ENCODE measurements around the gene SCARB1. TPM values are rescaled to one million over a fixed set of nuclear protein-coding genes. Genes with fewer than 3 reads are reported as not detected.

Gene SCARB1
- total RNA-seq, 4 donors from 2014 or later, result 33.7 to 252 (median 43.6) TPM

GRCh38 chr12:124812979-124813378 lies 50.7 kb downstream of the SCARB1 start:
- Histone ChIP-seq H3K4me1 (no peaks in the 10 kb centered on the region), H3K27me3 (no peaks in the 10 kb centered on the region), H3K9me3 (no peaks in the 10 kb centered on the region), H3K4me3 (no peak overlapping the region), H3K27ac (no peak overlapping the region), H3K36me3 (peaks cover 0 to 5% (median 0%) of the 10 kb centered on the region in 4 donors)
- intact Hi-C loops (cut with DNase I; ENCODE audit: low total_unique reads), result no loop called here
- DNase-seq, result no peak
- in situ Hi-C loops (cut with MboI; ENCODE audit: low pct_ligation_motif_present in 1 of 4, low pct_unique_long_range_greater_than_20kb in 1 of 4, low sequenced_read_pairs in 3 of 4), result no loop called here
- no peak for TF ChIP-seq EP300 (IDR thresholded peaks at IDR 0.05; ENCODE audit: low read depth)
- no peak for TF ChIP-seq POLR2A (IDR thresholded peaks at IDR 0.05)
- no peak for TF ChIP-seq POLR2AphosphoS5 (IDR thresholded peaks at IDR 0.05)
- TF ChIP-seq, protein P1, sequence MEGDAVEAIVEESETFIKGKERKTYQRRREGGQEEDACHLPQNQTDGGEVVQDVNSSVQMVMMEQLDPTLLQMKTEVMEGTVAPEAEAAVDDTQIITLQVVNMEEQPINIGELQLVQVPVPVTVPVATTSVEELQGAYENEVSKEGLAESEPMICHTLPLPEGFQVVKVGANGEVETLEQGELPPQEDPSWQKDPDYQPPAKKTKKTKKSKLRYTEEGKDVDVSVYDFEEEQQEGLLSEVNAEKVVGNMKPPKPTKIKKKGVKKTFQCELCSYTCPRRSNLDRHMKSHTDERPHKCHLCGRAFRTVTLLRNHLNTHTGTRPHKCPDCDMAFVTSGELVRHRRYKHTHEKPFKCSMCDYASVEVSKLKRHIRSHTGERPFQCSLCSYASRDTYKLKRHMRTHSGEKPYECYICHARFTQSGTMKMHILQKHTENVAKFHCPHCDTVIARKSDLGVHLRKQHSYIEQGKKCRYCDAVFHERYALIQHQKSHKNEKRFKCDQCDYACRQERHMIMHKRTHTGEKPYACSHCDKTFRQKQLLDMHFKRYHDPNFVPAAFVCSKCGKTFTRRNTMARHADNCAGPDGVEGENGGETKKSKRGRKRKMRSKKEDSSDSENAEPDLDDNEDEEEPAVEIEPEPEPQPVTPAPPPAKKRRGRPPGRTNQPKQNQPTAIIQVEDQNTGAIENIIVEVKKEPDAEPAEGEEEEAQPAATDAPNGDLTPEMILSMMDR (IDR thresholded peaks at IDR 0.05), result no peak
- WGBS, 2 donors (ENCODE audit: low coverage in 1 of 2), result 86 to 100% methylated on average over 1 to 2 of the region's 2 CpGs

- no peak for DNase-seq
- in situ Hi-C loops (cut with MboI; ENCODE audit: low pct_ligation_motif_present in 1 of 4, low pct_unique_long_range_greater_than_20kb in 1 of 4, low sequenced_read_pairs in 3 of 4), result no loop called here
- WGBS, 2 donors (ENCODE audit: low coverage in 1 of 2), result 93% methylated on average over 9 of the region's 9 CpGs; no CpG with 5 or more reads in 1 of the 2 donors
Measured at GRCh38 chr12:124812356-124812755, 51.3 kb downstream of the SCARB1 start.

GRCh38 chr12:124811633-124812032 lies 52.0 kb downstream of the SCARB1 start:
- Histone ChIP-seq H3K9me3 (no peaks in the 10 kb centered on the region), H3K4me3 (no peak overlapping the region), H3K27ac (no peak overlapping the region), H3K27me3 (no peaks in the 10 kb centered on the region), H3K36me3 (peaks cover 0 to 5% (median 0%) of the 10 kb centered on the region in 4 donors), H3K4me1 (no peaks in the 10 kb centered on the region)
- in situ Hi-C loops (cut with MboI; ENCODE audit: low pct_ligation_motif_present in 1 of 4, low pct_unique_long_range_greater_than_20kb in 1 of 4, low sequenced_read_pairs in 3 of 4), result no loop called here
- WGBS, 2 donors (ENCODE audit: low coverage in 1 of 2), result 92% methylated on average over 13 of the region's 13 CpGs; no CpG with 5 or more reads in 1 of the 2 donors
- no peak for DNase-seq
- intact Hi-C loops (cut with DNase I; ENCODE audit: low total_unique reads), result no loop called here
- no peak for TF ChIP-seq EP300 (IDR thresholded peaks at IDR 0.05; ENCODE audit: low read depth)
- no peak for TF ChIP-seq POLR2A (IDR thresholded peaks at IDR 0.05)
- TF ChIP-seq, protein P1 (IDR thresholded peaks at IDR 0.05), result no peak
- no peak for TF ChIP-seq POLR2AphosphoS5 (IDR thresholded peaks at IDR 0.05)

More at GRCh38 chr12:124812356-124812755, 51.3 kb downstream of the SCARB1 start:
- TF ChIP-seq POLR2AphosphoS5 (IDR thresholded peaks at IDR 0.05), result no peak
- TF ChIP-seq EP300 (IDR thresholded peaks at IDR 0.05; ENCODE audit: low read depth), result no peak
- Histone ChIP-seq H3K4me3 (no peak overlapping the region), H3K36me3 (peaks cover 0 to 5% (median 0%) of the 10 kb centered on the region in 4 donors), H3K9me3 (no peaks in the 10 kb centered on the region), H3K27me3 (no peaks in the 10 kb centered on the region), H3K4me1 (no peaks in the 10 kb centered on the region), H3K27ac (no peak overlapping the region)
- intact Hi-C loops (cut with DNase I; ENCODE audit: low total_unique reads), result no loop called here

- in situ Hi-C loops (cut with MboI; ENCODE audit: low pct_ligation_motif_present in 1 of 4, low pct_unique_long_range_greater_than_20kb in 1 of 4, low sequenced_read_pairs in 3 of 4), result no loop called here
- Histone ChIP-seq H3K36me3 (peaks cover 0 to 5% (median 0%) of the 10 kb centered on the region in 4 donors), H3K27ac (no peak overlapping the region), H3K27me3 (no peaks in the 10 kb centered on the region), H3K4me3 (no peak overlapping the region), H3K9me3 (no peaks in the 10 kb centered on the region), H3K4me1 (no peaks in the 10 kb centered on the region)
- no peak for DNase-seq
- intact Hi-C loops (cut with DNase I; ENCODE audit: low total_unique reads), result no loop called here
- TF ChIP-seq EP300 (IDR thresholded peaks at IDR 0.05; ENCODE audit: low read depth), result no peak
- TF ChIP-seq POLR2AphosphoS5 (IDR thresholded peaks at IDR 0.05), result no peak
- TF ChIP-seq POLR2A (IDR thresholded peaks at IDR 0.05), result no peak
- TF ChIP-seq, protein P1 (IDR thresholded peaks at IDR 0.05), result no peak
- 87% methylated on average over 8 of the region's 8 CpGs; no CpG with 5 or more reads in 1 of the 2 donors for WGBS, 2 donors (ENCODE audit: low coverage in 1 of 2)
Measured at GRCh38 chr12:124809878-124810277, 53.8 kb downstream of the SCARB1 start.

GRCh38 chr12:124809391-124809790 lies 54.3 kb downstream of the SCARB1 start:
- H3K27me3 ChIP-seq, result no peaks in the 10 kb centered on the region
- intact Hi-C loops (cut with DNase I; ENCODE audit: low total_unique reads), result no loop called here
- peaks cover 0 to 5% (median 0%) of the 10 kb centered on the region in 4 donors for H3K36me3 ChIP-seq

More at GRCh38 chr12:124809391-124809790, 54.3 kb downstream of the SCARB1 start:
- Histone ChIP-seq H3K4me3 (no peak overlapping the region), H3K4me1 (no peaks in the 10 kb centered on the region), H3K9me3 (no peaks in the 10 kb centered on the region), H3K27ac (no peak overlapping the region)
- in situ Hi-C loops (cut with MboI; ENCODE audit: low pct_ligation_motif_present in 1 of 4, low pct_unique_long_range_greater_than_20kb in 1 of 4, low sequenced_read_pairs in 3 of 4), result no loop called here
- WGBS, 2 donors (ENCODE audit: low coverage in 1 of 2), result 95 to 100% methylated on average over 4 of the region's 4 CpGs
- TF ChIP-seq POLR2AphosphoS5 (IDR thresholded peaks at IDR 0.05) (no peak), POLR2A (IDR thresholded peaks at IDR 0.05) (no peak), EP300 (IDR thresholded peaks at IDR 0.05; ENCODE audit: low read depth) (no peak)
- TF ChIP-seq, protein P1 (IDR thresholded peaks at IDR 0.05), result no peak
- no peak for DNase-seq
